IPS-15b (cell line): ENCODE results near the gene DNAJC7.

ENCODE experiments used
- H3K27me3 ChIP-seq: one replicate; pipeline ENCODE4 v1.6.1; 2013; ENCODE audit warnings: low read length; ENCODE audit not compliant: control insufficient read depth, insufficient read depth
- H3K36me3 ChIP-seq: one replicate; pipeline ENCODE4 v1.6.1; 2013; ENCODE audit warnings: low read length; ENCODE audit not compliant: control insufficient read depth, insufficient read depth
- H3K4me1 ChIP-seq: one replicate; pipeline ENCODE4 v1.6.1; 2013; ENCODE audit warnings: mild to moderate bottlenecking, low read length; ENCODE audit not compliant: control insufficient read depth, insufficient read depth
- H3K4me3 ChIP-seq: one replicate; pipeline ENCODE4 v1.5.1; 2013; ENCODE audit warnings: low read depth, low read length
- H3K9ac ChIP-seq: one replicate; pipeline ENCODE4 v1.6.1; 2013; ENCODE audit warnings: low read depth, mild to moderate bottlenecking, low read length
- H3K9me3 ChIP-seq: one replicate; pipeline ENCODE4 v1.6.1; 2013; ENCODE audit warnings: mild to moderate bottlenecking, low read length; ENCODE audit not compliant: control insufficient read depth, insufficient read depth

The DNAJC7 gene

GRCh38 chr17:42002175-42002791, 15.0 kb downstream of the DNAJC7 start:
- no peaks in the 10 kb centered on the region for H3K27me3 ChIP-seq
- no peak overlapping the region for H3K9ac ChIP-seq
- no peaks in the 10 kb centered on the region for H3K4me1 ChIP-seq
- peaks cover 19% of the 10 kb centered on the region for H3K36me3 ChIP-seq
- no peaks in the 10 kb centered on the region for H3K9me3 ChIP-seq
- no peak overlapping the region for H3K4me3 ChIP-seq

GRCh38 chr17:42001729-42002128, 15.5 kb downstream of the DNAJC7 start:
- Histone ChIP-seq H3K27me3 (no peaks in the 10 kb centered on the region), H3K4me1 (no peaks in the 10 kb centered on the region), H3K9ac (no peak overlapping the region), H3K9me3 (no peaks in the 10 kb centered on the region), H3K36me3 (peaks cover 25% of the 10 kb centered on the region), H3K4me3 (no peak overlapping the region)

GRCh38 chr17:42000413-42001133, 16.7 kb downstream of the DNAJC7 start:
- Histone ChIP-seq H3K27me3 (no peaks in the 10 kb centered on the region), H3K9me3 (no peaks in the 10 kb centered on the region), H3K4me1 (no peaks in the 10 kb centered on the region), H3K36me3 (peaks cover 33% of the 10 kb centered on the region), H3K4me3 (no peak overlapping the region), H3K9ac (no peak overlapping the region)

- Histone ChIP-seq H3K36me3 (peaks cover 42% of the 10 kb centered on the region), H3K27me3 (no peaks in the 10 kb centered on the region), H3K4me1 (no peaks in the 10 kb centered on the region), H3K9me3 (no peaks in the 10 kb centered on the region), H3K4me3 (no peak overlapping the region), H3K9ac (no peak overlapping the region)
Measured at GRCh38 chr17:41998497-41998896, 18.7 kb downstream of the DNAJC7 start.

- Histone ChIP-seq H3K27me3 (no peaks in the 10 kb centered on the region), H3K9me3 (no peaks in the 10 kb centered on the region), H3K4me3 (no peak overlapping the region), H3K36me3 (peaks cover 47% of the 10 kb centered on the region), H3K4me1 (no peaks in the 10 kb centered on the region), H3K9ac (no peak overlapping the region)
Measured at GRCh38 chr17:41996855-41997164, 20.4 kb downstream of the DNAJC7 start.

- Histone ChIP-seq H3K36me3 (peaks cover 53% of the 10 kb centered on the region), H3K4me1 (no peaks in the 10 kb centered on the region), H3K27me3 (no peaks in the 10 kb centered on the region), H3K9ac (no peak overlapping the region), H3K9me3 (no peaks in the 10 kb centered on the region), H3K4me3 (no peak overlapping the region)
Measured at GRCh38 chr17:41992576-41992975, 24.7 kb downstream of the DNAJC7 start.

- H3K9ac ChIP-seq = no peak overlapping the region
- no peaks in the 10 kb centered on the region for H3K27me3 ChIP-seq
- no peaks in the 10 kb centered on the region for H3K9me3 ChIP-seq
- H3K4me3 ChIP-seq = no peak overlapping the region
- peaks cover 52% of the 10 kb centered on the region for H3K36me3 ChIP-seq
- no peaks in the 10 kb centered on the region for H3K4me1 ChIP-seq
Measured at GRCh38 chr17:41989702-41990419, 27.4 kb downstream of the DNAJC7 start.

GRCh38 chr17:41988418-41988817, 28.8 kb downstream of the DNAJC7 start:
- H3K4me3 ChIP-seq = no peak overlapping the region
- no peaks in the 10 kb centered on the region for H3K27me3 ChIP-seq
- no peaks in the 10 kb centered on the region for H3K9me3 ChIP-seq
- H3K36me3 ChIP-seq = peaks cover 56% of the 10 kb centered on the region
- H3K4me1 ChIP-seq = no peaks in the 10 kb centered on the region
- H3K9ac ChIP-seq = no peak overlapping the region

GRCh38 chr17:41987642-41988041, 29.6 kb downstream of the DNAJC7 start:
- Histone ChIP-seq H3K9ac (no peak overlapping the region), H3K27me3 (no peaks in the 10 kb centered on the region), H3K4me3 (no peak overlapping the region), H3K36me3 (peaks cover 63% of the 10 kb centered on the region), H3K4me1 (no peaks in the 10 kb centered on the region), H3K9me3 (no peaks in the 10 kb centered on the region)

- Histone ChIP-seq H3K36me3 (peaks cover 68% of the 10 kb centered on the region), H3K27me3 (no peaks in the 10 kb centered on the region), H3K9ac (no peak overlapping the region), H3K4me3 (no peak overlapping the region), H3K4me1 (no peaks in the 10 kb centered on the region), H3K9me3 (no peaks in the 10 kb centered on the region)
Measured at GRCh38 chr17:41986634-41987033, 30.6 kb downstream of the DNAJC7 start.

GRCh38 chr17:41985919-41986318, 31.3 kb downstream of the DNAJC7 start:
- no peak overlapping the region for H3K4me3 ChIP-seq
- H3K4me1 ChIP-seq = no peaks in the 10 kb centered on the region
- H3K9me3 ChIP-seq = no peaks in the 10 kb centered on the region
- no peaks in the 10 kb centered on the region for H3K27me3 ChIP-seq
- H3K9ac ChIP-seq = no peak overlapping the region
- H3K36me3 ChIP-seq = peaks cover 71% of the 10 kb centered on the region

GRCh38 chr17:41984454-41984853, 32.8 kb downstream of the DNAJC7 start:
- Histone ChIP-seq H3K36me3 (peaks cover 71% of the 10 kb centered on the region), H3K9ac (no peak overlapping the region), H3K4me3 (no peak overlapping the region), H3K4me1 (no peaks in the 10 kb centered on the region), H3K27me3 (no peaks in the 10 kb centered on the region), H3K9me3 (no peaks in the 10 kb centered on the region)
